Left ventricle myocardium inferior (tissue), 1 donor: ENCODE measurements around the gene TMED9. TPM values are rescaled to one million over a fixed set of nuclear protein-coding genes. Genes with fewer than 3 reads are reported as not detected.

Experiments used
- DNase-seq: peaks from one replicate; pipeline ENCODE4 v3.0.0-alpha.2; 2020
- H3K27ac ChIP-seq: fragments of 200-600 bp; replicated peaks from 2 replicates; pipeline ENCODE4 v1.8.0; 2021
- H3K27me3 ChIP-seq: fragments of 200-600 bp; 2 replicates; pipeline ENCODE4 v1.8.0; 2021; ENCODE audit warnings: low read depth
- H3K36me3 ChIP-seq: fragments of 200-600 bp; 2 replicates; pipeline ENCODE4 v1.8.0; 2021
- H3K4me1 ChIP-seq: fragments of 200-600 bp; 2 replicates; pipeline ENCODE4 v1.8.0; 2021
- H3K4me3 ChIP-seq: fragments of 200-600 bp; 2 replicates; pipeline ENCODE4 v1.8.0; 2021; ENCODE audit warnings: mild to moderate bottlenecking, moderate library complexity
- H3K9me3 ChIP-seq: fragments of 200-600 bp; replicated peaks from 2 replicates; pipeline ENCODE4 v1.8.0; 2021
- intact Hi-C: fragments of 100-400 bp; cut with micrococcal nuclease; formaldehyde crosslinking; loops from one replicate; pipeline ENCODE4 v1.11.0; 2022
- total RNA-seq: library from RNA; stranded (reverse); fragmentation: NEBNext Ultra II Directional; extraction: Animal tissue kit (Norgen Biotek cat#: 25700); gene quantifications from one replicate; pipeline ENCODE4 v1.2.1, GENCODE V29; 2021
- TF ChIP-seq, protein P1 (sequence below): fragments of 200-600 bp; IDR thresholded peaks from 2 replicates; pipeline ENCODE4 v1.8.0; 2021; ENCODE audit warnings: antibody characterized with exemption, mild to moderate bottlenecking, borderline replicate concordance
- donor health status: DM: no; HTN: yes; CAD: no; lungs with severe emphysema.

Gene TMED9
- total RNA-seq, 1 donor from 2014 or later = 68.7 TPM

DNA sequence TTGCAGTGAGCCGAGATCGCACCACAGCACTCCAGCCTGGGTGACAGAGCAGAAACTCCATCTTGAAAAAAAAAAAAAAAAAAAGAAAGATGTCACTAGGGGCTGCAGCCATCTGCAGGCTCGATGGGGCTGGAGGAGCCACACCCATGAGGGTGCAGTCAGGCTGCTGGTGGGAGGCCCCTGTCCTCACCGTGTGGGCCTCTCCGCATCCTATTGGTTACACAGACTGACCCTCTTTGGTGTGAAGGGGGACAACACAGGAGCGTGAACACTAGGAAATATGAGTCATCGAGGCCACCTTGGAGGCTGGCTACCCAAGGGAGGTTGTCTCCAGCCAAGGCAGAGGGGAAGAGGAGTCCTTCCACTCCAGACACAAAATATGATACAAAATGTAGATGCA, 23.7 kb upstream of the TMED9 start:
- no peaks in the 10 kb centered on the region for H3K4me1 ChIP-seq
- intact Hi-C loops = no loop called here
- H3K27ac ChIP-seq = no peak overlapping the region
- peaks cover 35% of the 10 kb centered on the region for H3K27me3 ChIP-seq
- H3K9me3 ChIP-seq = no peaks in the 10 kb centered on the region
- DNase-seq = no peak
- H3K36me3 ChIP-seq = no peaks in the 10 kb centered on the region
- no peak overlapping the region for H3K4me3 ChIP-seq
- TF ChIP-seq, protein P1, sequence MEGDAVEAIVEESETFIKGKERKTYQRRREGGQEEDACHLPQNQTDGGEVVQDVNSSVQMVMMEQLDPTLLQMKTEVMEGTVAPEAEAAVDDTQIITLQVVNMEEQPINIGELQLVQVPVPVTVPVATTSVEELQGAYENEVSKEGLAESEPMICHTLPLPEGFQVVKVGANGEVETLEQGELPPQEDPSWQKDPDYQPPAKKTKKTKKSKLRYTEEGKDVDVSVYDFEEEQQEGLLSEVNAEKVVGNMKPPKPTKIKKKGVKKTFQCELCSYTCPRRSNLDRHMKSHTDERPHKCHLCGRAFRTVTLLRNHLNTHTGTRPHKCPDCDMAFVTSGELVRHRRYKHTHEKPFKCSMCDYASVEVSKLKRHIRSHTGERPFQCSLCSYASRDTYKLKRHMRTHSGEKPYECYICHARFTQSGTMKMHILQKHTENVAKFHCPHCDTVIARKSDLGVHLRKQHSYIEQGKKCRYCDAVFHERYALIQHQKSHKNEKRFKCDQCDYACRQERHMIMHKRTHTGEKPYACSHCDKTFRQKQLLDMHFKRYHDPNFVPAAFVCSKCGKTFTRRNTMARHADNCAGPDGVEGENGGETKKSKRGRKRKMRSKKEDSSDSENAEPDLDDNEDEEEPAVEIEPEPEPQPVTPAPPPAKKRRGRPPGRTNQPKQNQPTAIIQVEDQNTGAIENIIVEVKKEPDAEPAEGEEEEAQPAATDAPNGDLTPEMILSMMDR = no peak

- no peak overlapping the region for H3K4me3 ChIP-seq
- H3K27me3 ChIP-seq = peaks cover 25% of the 10 kb centered on the region
- TF ChIP-seq, protein P1 = no peak
- no peaks in the 10 kb centered on the region for H3K36me3 ChIP-seq
- H3K27ac ChIP-seq = no peak overlapping the region
- intact Hi-C loops = no loop called here
- no peaks in the 10 kb centered on the region for H3K4me1 ChIP-seq
- no peak for DNase-seq
- H3K9me3 ChIP-seq = no peaks in the 10 kb centered on the region
Measured at GRCh38 chr5:177569894-177570293, 22.1 kb upstream of the TMED9 start.

GRCh38 chr5:177575488-177575887, 16.5 kb upstream of the TMED9 start:
- H3K27me3 ChIP-seq = peaks cover 10% of the 10 kb centered on the region
- intact Hi-C loops = no loop called here
- H3K9me3 ChIP-seq = no peaks in the 10 kb centered on the region
- H3K36me3 ChIP-seq = no peaks in the 10 kb centered on the region
- DNase-seq = no peak
- no peak overlapping the region for H3K27ac ChIP-seq
- no peaks in the 10 kb centered on the region for H3K4me1 ChIP-seq
- TF ChIP-seq, protein P1 = no peak
- H3K4me3 ChIP-seq = no peak overlapping the region

GRCh38 chr5:177576169-177576568, 15.8 kb upstream of the TMED9 start:
- intact Hi-C loops = no loop called here
- Histone ChIP-seq H3K4me1 (no peaks in the 10 kb centered on the region), H3K27ac (no peak overlapping the region), H3K4me3 (no peak overlapping the region), H3K27me3 (peaks cover 10% of the 10 kb centered on the region), H3K9me3 (no peaks in the 10 kb centered on the region), H3K36me3 (no peaks in the 10 kb centered on the region)
- TF ChIP-seq, protein P1 = no peak
- DNase-seq = no peak

- Histone ChIP-seq H3K36me3 (no peaks in the 10 kb centered on the region), H3K4me1 (no peaks in the 10 kb centered on the region), H3K4me3 (no peak overlapping the region), H3K27me3 (peaks cover 16% of the 10 kb centered on the region), H3K9me3 (no peaks in the 10 kb centered on the region), H3K27ac (no peak overlapping the region)
- no peak for DNase-seq
- TF ChIP-seq, protein P1 = no peak
- intact Hi-C loops = no loop called here
Measured at GRCh38 chr5:177578316-177578715, 13.7 kb upstream of the TMED9 start.
